NCI-H1436 treated with DMSO at 0.1 percent for 48 hours (cell line): ENCODE measurements around the gene AIF1L.

Source experiments
- DNase-seq: peaks from one replicate; lab custom pipeline; 2025; lab: John Stamatoyannopoulos, UW

Gene AIF1L

DNA sequence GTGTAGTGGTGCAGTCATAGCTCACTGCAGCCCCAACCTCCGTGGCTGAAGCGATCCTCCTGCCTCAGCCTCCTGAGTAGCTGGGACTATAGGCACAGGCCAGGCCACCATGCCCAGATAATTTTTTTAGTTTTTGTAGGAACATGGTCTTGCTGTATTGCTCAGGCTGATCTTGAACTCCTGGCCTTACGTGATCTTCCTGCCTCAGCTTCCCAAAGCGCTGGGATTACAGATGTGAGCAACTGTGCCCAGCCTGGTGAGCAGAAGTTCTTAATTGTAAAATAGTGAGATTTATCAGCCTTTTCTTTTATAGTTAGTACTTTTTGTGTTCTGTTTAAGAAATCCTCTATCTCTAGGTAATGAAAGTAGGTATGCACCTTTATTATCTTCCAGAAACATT lies 71.6 kb downstream of the AIF1L start:
- DNase-seq, result no peak

- no peak for DNase-seq
These were observed 73.4 kb downstream of the AIF1L start for GRCh38 chr9:131169563-131170240.
